Calu3 (cell line): ENCODE data around the gene CCDC92. TPM values are rescaled to one million over a fixed set of nuclear protein-coding genes. Genes with fewer than 3 reads are reported as not detected.

Experiments
- BruUV-seq: library from RNA; stranded (reverse); fragments of 400-500 nt; replicated peaks from 2 replicates; lab custom pipeline; 2021; lab: Mats Ljungman, UMichigan
- CTCF ChIA-PET: fragments of 300-600 bp; sonication (Branson Sonifier 250); formaldehyde crosslinking; loops from one replicate; lab custom pipeline; 2022; ENCODE audit warnings: antibody characterized with exemption; lab: Charles Lee
- DNase-seq: peaks from one replicate; pipeline ENCODE4 v3.0.0; 2022
- H3K27ac Mint-ChIP-seq: one replicate; pipeline ENCODE4 v1.8.0; 2022; ENCODE audit warnings: mixed read lengths; ENCODE audit not compliant: unreplicated experiment
- H3K27me3 Mint-ChIP-seq: one replicate; pipeline ENCODE4 v1.8.0; 2022; ENCODE audit warnings: mixed read lengths; ENCODE audit not compliant: unreplicated experiment
- H3K36me3 Mint-ChIP-seq: one replicate; pipeline ENCODE4 v1.8.0; 2022; ENCODE audit warnings: mild to moderate bottlenecking, moderate library complexity, mixed read lengths; ENCODE audit not compliant: insufficient read depth, unreplicated experiment
- H3K4me1 Mint-ChIP-seq: one replicate; pipeline ENCODE4 v1.8.0; 2022; ENCODE audit warnings: mild to moderate bottlenecking, low read depth, mixed read lengths; ENCODE audit not compliant: unreplicated experiment
- H3K4me3 Mint-ChIP-seq: one replicate; pipeline ENCODE4 v1.8.0; 2022; ENCODE audit warnings: mild to moderate bottlenecking, low read depth, moderate library complexity, mixed read lengths; ENCODE audit not compliant: unreplicated experiment
- H3K9me3 Mint-ChIP-seq: one replicate; pipeline ENCODE4 v1.8.0; 2022; ENCODE audit warnings: low read depth, mixed read lengths; ENCODE audit not compliant: unreplicated experiment
- intact Hi-C: fragments of 100-400 bp; cut with micrococcal nuclease; formaldehyde crosslinking; loops from one replicate; pipeline ENCODE4 v1.10.0; 2022; ENCODE audit not compliant: unreplicated experiment
- total RNA-seq: library from RNA; stranded (reverse); gene quantifications from 2 replicates; pipeline ENCODE4 v1.2.3, GENCODE V29; 2022
- TF ChIP-seq, protein P1 (sequence below): fragments of 200-600 bp; IDR thresholded peaks from one replicate; pipeline ENCODE4 v1.8.0; 2022; ENCODE audit warnings: antibody characterized with exemption; ENCODE audit not compliant: unreplicated experiment

The CCDC92 gene
- total RNA-seq, 1 experiment from 2014 or later = 35.0 TPM

DNA sequence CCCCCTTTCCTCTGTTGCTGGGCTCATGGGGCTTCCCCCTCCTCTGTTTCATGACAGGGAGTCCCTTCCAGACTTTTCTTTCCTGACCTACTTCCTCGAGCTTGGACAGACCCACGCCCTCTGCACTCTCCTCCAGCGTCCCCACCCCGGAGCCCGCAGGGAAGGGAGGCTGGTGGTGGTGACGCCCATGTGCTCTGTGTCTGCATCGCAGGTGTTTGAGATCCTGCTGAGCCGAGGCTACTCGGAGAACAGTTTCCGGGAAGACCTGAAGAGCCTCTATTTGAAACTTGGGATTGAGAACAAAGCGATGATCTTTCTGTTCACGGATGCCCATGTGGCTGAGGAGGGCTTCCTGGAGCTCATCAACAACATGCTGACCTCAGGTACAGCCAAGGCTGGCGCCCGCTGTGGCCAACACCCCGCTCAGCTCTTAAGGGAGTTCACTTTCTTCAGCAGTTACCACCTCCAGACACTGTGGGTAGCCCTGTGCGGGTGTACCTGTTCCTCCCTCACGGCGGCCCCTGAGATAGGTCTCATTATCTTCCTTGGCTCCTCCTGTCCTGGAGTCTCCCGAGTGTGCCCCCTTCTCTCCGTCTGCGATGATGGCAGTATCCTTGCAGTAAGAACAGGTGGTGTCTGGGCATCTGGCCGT, 85.6 kb downstream of the CCDC92 start:
- Mint-ChIP-seq H3K4me3 (peak overlapping the region; percentile 39), H3K27ac (no peak overlapping the region), H3K9me3 (no peaks in the 10 kb centered on the region), H3K27me3 (peaks cover 94% of the 10 kb centered on the region), H3K4me1 (peaks cover 19% of the 10 kb centered on the region), H3K36me3 (no peaks in the 10 kb centered on the region)
- CTCF ChIA-PET = no interaction called here
- TF ChIP-seq, protein P1, sequence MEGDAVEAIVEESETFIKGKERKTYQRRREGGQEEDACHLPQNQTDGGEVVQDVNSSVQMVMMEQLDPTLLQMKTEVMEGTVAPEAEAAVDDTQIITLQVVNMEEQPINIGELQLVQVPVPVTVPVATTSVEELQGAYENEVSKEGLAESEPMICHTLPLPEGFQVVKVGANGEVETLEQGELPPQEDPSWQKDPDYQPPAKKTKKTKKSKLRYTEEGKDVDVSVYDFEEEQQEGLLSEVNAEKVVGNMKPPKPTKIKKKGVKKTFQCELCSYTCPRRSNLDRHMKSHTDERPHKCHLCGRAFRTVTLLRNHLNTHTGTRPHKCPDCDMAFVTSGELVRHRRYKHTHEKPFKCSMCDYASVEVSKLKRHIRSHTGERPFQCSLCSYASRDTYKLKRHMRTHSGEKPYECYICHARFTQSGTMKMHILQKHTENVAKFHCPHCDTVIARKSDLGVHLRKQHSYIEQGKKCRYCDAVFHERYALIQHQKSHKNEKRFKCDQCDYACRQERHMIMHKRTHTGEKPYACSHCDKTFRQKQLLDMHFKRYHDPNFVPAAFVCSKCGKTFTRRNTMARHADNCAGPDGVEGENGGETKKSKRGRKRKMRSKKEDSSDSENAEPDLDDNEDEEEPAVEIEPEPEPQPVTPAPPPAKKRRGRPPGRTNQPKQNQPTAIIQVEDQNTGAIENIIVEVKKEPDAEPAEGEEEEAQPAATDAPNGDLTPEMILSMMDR = no peak
- intact Hi-C loops = no loop called here
- BruUV-seq = no TSS peak
- no peak for DNase-seq

DNA sequence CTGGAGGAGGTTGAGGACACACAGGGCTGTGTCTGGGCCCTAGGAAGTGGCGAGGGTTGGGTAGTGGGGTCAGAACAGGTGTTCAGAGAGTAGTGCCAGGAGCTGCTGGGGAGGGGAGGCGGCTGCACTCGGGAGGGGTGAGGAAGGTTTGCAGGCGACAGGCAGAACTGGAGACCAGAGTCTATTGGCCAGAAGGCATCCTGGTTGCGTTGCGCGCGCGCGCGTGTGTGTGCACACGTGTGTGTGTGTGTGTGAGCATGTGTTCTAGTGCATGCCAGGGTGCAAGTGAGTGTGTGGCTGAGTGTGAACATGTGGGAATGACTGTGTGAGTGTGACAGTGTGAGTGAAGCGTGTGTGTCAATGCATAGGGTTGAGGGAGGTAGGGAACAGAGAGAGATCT, 86.4 kb downstream of the CCDC92 start:
- Mint-ChIP-seq H3K27ac (no peak overlapping the region), H3K27me3 (peaks cover 86% of the 10 kb centered on the region), H3K4me1 (peaks cover 19% of the 10 kb centered on the region), H3K36me3 (no peaks in the 10 kb centered on the region), H3K4me3 (no peak overlapping the region), H3K9me3 (no peaks in the 10 kb centered on the region)
- BruUV-seq = no TSS peak
- DNase-seq = no peak
- CTCF ChIA-PET = no interaction called here
- TF ChIP-seq, protein P1 = no peak
- intact Hi-C loops = no loop called here

Other genes starting within 250 kb of the CCDC92 start
- 0.14 and 0.20 TPM in 2 replicates for gene DNAH10, start 210.5 kb downstream of the CCDC92 start, total RNA-seq
- 130 and 147 TPM in 2 replicates for gene ZNF664, start 384 bp upstream of the CCDC92 start, total RNA-seq